HG03045 (cell line): Measurements from ENCODE around the gene AP5B1.
"Not testable (repeated sequence)": the region's sequence is repeated elsewhere in the genome, so short reads cannot be mapped to it uniquely, and the experiment has no call there.

Experiments
- ATAC-seq: cut with Tn5 transposase; IDR thresholded peaks from one replicate; pipeline ENCODE4 v1.9.1; 2021; ENCODE audit warnings: mild to moderate bottlenecking, moderate library complexity; ENCODE audit not compliant: unreplicated experiment

The AP5B1 gene

DNA sequence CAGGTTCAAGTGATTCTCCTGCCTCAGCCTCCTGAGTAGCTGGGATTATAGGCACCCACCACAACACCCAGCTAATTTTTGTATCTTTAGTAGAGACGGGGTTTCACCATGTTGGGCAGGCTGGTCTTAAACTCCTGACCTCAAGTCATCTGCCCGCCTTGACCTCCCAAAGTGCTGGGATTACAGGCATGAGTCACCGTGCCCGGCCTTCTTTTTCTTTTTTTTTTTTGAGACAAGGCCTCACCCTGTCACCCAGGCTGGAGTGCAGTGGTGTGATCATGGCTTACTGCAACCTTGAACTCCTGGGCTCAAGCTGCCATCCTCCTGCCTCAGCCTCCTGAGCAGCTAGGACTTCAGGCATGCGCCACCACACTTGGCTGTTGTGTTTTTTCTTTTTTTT, 13.0 kb downstream of the AP5B1 start:
- ATAC-seq = not testable (repeated sequence)

GRCh38 chr11:65767406-65767805, 13.4 kb downstream of the AP5B1 start:
- no peak for ATAC-seq

DNA sequence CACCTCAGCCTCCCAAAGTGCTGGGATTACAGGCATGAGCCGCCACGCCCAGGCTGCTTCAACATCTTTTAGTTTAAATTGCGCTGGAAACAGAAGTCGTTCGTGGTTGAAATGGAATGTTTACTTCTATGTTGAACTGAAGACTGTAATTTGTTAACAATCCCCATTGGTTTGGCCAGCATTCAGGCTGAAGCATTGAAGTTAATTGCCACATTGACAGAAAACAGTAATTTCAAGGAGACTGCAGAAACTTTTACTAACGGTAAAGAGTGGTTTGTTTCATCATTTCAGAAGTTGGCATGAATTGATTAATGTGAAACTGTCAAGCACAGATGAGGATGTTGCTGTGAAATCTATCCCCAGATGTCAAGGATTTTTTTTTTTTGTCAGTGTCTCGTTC, 14.2 kb downstream of the AP5B1 start:
- ATAC-seq = no peak

DNA sequence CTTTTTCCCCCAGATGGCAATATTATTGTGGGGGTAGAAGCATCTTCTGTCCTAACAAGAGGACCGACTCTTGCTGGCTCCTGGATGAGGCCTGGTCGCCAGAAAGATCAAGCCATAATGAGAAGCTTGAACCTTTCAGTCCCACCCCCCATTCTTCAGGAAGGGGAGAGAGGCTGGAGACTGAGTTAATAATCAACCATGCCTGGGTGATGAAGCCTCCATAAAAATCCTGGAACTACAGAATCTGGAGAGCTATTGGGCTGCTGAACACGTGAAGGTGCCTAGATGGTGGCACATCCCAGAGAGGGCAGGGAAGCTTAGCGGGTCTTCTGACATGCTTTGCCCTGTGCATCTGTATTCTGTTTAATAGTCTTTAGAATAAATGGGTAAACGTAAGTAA, 16.3 kb downstream of the AP5B1 start:
- ATAC-seq = no peak

DNA sequence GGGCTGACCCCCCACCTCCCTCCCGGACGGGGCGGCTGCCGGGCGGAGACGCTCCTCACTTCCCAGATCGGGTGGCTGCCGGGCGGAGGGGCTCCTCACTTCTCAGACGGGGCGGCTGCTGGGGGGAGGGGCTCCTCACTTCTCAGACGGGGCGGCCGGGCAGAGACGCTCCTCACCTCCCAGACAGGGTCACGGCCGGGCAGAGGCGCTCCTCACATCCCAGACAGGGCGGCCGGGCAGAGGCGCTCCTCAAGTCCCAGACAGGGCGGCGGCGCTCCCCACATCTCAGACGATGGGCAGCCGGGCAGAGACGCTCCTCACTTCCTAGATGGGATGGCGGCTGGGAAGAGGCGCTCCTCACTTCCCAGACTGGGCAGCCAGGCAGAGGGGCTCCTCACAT, 18.0 kb downstream of the AP5B1 start:
- not testable (repeated sequence) for ATAC-seq

DNA sequence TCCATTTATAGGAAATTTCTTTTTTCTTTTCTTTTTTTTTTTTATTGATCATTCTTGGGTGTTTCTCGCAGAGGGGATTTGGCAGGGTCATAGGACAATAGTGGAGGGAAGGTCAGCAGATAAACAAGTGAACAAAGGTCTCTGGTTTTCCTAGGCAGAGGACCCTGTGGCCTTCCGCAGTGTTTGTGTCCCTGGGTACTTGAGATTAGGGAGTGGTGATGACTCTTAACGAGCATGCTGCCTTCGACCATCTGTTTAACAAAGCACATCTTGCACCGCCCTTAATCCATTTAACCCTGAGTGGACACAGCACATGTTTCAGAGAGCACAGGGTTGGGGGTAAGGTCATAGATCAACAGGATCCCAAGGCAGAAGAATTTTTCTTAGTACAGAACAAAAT, 18.6 kb downstream of the AP5B1 start:
- ATAC-seq = not testable (repeated sequence)

DNA sequence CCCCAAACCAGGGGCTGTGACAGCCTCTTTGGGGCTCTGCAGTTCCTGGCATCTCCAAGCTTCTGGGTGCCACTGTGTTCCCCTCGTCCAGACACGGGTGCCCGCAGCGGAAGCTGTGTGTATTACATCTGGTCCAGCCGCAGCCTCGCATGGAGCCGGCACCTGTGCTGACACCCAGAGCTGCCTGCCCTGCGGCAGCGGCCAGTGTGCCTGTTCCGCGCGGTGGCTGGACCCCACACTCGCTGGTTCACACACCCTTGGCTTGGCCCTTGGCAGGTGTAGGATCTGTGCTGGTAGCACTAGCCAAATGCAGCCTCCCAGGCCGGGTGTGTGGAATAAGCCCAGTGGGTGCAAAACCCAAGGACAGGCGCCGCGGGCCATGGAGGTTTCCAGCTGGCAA, 35.7 kb downstream of the AP5B1 start:
- ATAC-seq = no peak

GRCh38 chr11:65744699-65745042, 36.1 kb downstream of the AP5B1 start:
- ATAC-seq = no peak

DNA sequence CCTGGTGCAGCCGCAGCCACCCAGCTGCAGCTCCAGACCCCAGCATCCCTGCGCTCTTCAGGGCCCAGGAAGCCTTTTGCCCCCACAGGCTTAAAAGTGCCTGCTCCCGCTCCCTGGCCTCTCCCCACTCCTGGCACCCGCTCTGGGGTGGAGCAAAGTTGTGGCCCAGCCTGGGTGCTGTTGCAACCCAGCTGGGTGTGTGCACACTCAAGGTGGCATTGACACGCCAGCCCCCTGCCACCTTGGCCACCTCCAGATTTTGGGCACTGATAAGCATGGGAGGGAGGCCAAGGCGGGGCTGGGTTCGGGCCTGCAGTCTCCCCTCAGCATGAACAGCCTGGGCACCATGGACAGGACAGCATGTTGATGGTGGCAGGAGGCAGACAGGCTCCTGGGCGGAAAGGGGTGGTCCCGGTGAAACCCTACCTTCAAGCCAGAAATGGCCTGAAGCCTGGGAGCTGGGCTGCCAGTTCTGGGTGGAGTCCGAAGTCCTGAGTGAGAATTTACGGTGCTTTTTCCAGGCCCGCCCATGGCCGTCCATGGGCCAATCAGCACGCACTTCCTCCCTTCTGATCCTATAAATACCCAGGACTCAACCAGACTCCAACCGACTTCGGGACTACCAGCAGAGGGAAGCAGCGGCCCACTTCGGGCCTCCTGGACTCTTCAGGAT, 36.6 kb downstream of the AP5B1 start:
- ATAC-seq = no peak

GRCh38 chr11:65743681-65744025, 37.1 kb downstream of the AP5B1 start:
- ATAC-seq = no peak

DNA sequence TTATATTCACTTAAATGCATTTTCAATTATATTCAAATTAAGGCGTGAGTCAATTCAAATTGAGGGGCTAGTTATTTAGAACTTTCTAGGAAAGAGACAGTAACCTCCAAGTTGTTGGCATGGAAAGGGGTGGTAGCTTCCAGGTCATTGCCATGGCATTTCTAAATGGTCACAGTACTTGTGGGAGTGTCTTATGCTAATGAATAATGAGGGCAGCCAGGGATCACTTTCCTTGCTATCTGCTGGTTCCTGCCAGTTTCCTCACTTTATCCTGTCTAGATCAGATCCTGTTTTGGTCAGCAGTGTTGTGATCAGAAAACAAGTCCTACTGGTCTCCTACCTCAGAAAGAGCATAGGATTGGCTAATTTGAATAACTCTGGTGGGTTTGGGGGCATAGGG, 38.4 kb downstream of the AP5B1 start:
- ATAC-seq = no peak

- ATAC-seq = no peak
These were observed 39.6 kb downstream of the AP5B1 start for GRCh38 chr11:65741185-65741584.

GRCh38 chr11:65739022-65739421, 41.8 kb downstream of the AP5B1 start:
- no peak for ATAC-seq

DNA sequence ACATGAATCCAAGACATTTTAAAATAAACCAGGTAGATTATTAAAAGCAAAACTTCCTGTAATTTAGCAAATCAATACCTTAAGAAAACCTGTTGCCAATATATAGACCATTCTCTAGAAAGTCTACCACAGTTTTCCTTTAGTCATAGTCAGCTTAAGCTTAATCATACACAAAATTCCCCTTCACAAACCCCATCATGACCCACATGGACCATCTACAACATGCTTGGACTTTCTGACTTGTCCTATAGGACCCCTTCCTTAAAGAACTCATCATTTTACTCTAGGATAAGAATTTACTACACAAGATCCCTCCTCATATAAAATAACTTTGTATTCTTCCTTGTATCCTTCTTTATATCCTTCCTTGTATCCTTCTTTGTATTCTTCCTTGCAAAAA, 44.0 kb downstream of the AP5B1 start:
- ATAC-seq = no peak

GRCh38 chr11:65735111-65735510, 45.7 kb downstream of the AP5B1 start:
- ATAC-seq = not testable (repeated sequence)

- ATAC-seq = no peak
These were observed 50.3 kb downstream of the AP5B1 start for GRCh38 chr11:65730461-65730860.

- no peak for ATAC-seq
These were observed 52.9 kb downstream of the AP5B1 start for GRCh38 chr11:65727865-65728264.

- ATAC-seq = no peak
These were observed 54.1 kb downstream of the AP5B1 start for GRCh38 chr11:65726660-65727059.
